Measurements from ENCODE around the gene STAT6.

DNA sequence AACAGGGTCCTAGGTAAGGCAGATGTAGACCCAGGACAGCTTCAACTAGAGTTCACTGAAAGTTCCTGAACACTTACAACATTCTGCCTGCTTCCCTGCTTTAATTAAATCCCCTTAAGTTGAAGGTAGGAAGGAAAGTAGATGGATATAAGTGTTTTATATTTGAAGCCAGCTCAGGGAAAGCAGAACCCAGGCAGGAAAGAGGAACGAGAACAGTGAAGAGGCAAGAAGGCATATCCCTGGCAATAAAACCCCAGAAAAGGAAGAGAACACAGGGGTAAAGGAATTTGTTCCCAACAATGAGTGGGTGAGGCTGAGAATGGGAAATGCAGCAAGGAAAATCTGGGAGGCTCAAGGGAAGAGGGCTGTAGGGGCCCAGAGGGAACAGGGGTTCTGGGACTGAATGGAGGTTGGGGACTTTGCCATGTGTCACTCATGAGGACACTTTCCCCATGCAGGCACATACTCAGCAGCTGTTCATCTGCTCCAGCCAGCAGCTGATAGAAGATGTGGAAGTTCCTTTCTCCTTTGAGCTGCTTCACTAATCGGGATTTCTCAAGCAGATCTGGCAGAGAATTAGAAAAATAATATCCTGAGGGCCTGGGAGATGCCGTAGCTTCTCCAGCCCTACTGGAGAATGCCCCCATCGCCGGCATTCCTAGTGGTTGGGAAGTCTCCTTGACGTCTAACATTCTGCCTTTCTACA lies 64.9 kb downstream of the STAT6 start:
- TF ChIP-seq, protein P1, sequence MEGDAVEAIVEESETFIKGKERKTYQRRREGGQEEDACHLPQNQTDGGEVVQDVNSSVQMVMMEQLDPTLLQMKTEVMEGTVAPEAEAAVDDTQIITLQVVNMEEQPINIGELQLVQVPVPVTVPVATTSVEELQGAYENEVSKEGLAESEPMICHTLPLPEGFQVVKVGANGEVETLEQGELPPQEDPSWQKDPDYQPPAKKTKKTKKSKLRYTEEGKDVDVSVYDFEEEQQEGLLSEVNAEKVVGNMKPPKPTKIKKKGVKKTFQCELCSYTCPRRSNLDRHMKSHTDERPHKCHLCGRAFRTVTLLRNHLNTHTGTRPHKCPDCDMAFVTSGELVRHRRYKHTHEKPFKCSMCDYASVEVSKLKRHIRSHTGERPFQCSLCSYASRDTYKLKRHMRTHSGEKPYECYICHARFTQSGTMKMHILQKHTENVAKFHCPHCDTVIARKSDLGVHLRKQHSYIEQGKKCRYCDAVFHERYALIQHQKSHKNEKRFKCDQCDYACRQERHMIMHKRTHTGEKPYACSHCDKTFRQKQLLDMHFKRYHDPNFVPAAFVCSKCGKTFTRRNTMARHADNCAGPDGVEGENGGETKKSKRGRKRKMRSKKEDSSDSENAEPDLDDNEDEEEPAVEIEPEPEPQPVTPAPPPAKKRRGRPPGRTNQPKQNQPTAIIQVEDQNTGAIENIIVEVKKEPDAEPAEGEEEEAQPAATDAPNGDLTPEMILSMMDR (IDR thresholded peaks at IDR 0.05; ENCODE audit: extremely low read depth in 1 of 2, insufficient read depth in 1 of 2, low read depth in 1 of 2, low read length in 2 of 2) = no peak
- TF ChIP-seq, protein P2, sequence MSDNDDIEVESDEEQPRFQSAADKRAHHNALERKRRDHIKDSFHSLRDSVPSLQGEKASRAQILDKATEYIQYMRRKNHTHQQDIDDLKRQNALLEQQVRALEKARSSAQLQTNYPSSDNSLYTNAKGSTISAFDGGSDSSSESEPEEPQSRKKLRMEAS (IDR thresholded peaks at IDR 0.05; ENCODE audit: insufficient read depth, insufficient read length) = no peak
- TF ChIP-seq JUN (IDR thresholded peaks at IDR 0.05; ENCODE audit: borderline replicate concordance, insufficient read depth, insufficient read length, low read depth) = no peak
- no peak for TF ChIP-seq EZH2 (IDR thresholded peaks at IDR 0.05; ENCODE audit: borderline replicate concordance, low read depth, low read length, severe bottlenecking)
- no peak for TF ChIP-seq POLR2A (IDR thresholded peaks at IDR 0.05; ENCODE audit: low read depth, low read length)
- no peak for TF ChIP-seq POLR2AphosphoS5 (IDR thresholded peaks at IDR 0.05; ENCODE audit: insufficient read depth, low read depth, low read length)

Measured in endothelial cell of umbilical vein (primary cell).